22Rv1 (cell line): ENCODE data around the gene HTR1E.

Experiments
- CTCF ChIP-seq: fragments of 450-650 bp; IDR thresholded peaks from 2 replicates; pipeline ENCODE4 v1.5.1; 2017; ENCODE audit warnings: mild to moderate bottlenecking
- ZFX ChIP-seq: fragments of 450-650 bp; IDR thresholded peaks from 2 replicates; pipeline ENCODE4 v1.6.1; 2017; ENCODE audit warnings: antibody characterized with exemption, borderline replicate concordance

GRCh38 chr6:86942769-86943516, 5.6 kb downstream of the HTR1E start:
- TF ChIP-seq CTCF (no peak), ZFX (no peak)
